Activated CD4-positive, alpha-beta T cell treated with anti-CD3 and anti-CD28 coated beads, Interleukin-2, amount 50 U/mL, for 24 hours (primary cell): ENCODE results near the gene ZMIZ1.

ENCODE experiments used
- DNase-seq, 2 donors: peaks; one replicate each; pipeline ENCODE4 v3.0.0-alpha.2; 2020; ENCODE audit warnings: low read depth in 1 of 2, low spot score in 1 of 2

Gene ZMIZ1

GRCh38 chr10:79063661-79064492 is 4.9 kb upstream of the ZMIZ1 start:
- DNase-seq = no peak

GRCh38 chr10:79065091-79065551 is 3.6 kb upstream of the ZMIZ1 start:
- DNase-seq = no peak

- DNase-seq = no peak
These were observed 2.9 kb upstream of the ZMIZ1 start for GRCh38 chr10:79065853-79066252.

- DNase-seq = no peak
These were observed 2.1 kb upstream of the ZMIZ1 start for GRCh38 chr10:79066411-79067240.

- peak; percentile 62 to 68 for DNase-seq
These were observed 1.2 kb upstream of the ZMIZ1 start for GRCh38 chr10:79067241-79068202.

GRCh38 chr10:79068203-79068561 is 584 bp upstream of the ZMIZ1 start:
- DNase-seq = peak; percentile 17 to 26

GRCh38 chr10:79069325-79070080 is 737 bp downstream of the ZMIZ1 start:
- peak in 1 of 2 donors; percentile 24 for DNase-seq

- DNase-seq = no peak
These were observed 1.4 kb downstream of the ZMIZ1 start for GRCh38 chr10:79070081-79070605.

- no peak for DNase-seq
These were observed 2.0 kb downstream of the ZMIZ1 start for GRCh38 chr10:79070606-79071395.

GRCh38 chr10:79071396-79071923 is 2.7 kb downstream of the ZMIZ1 start:
- no peak for DNase-seq

- DNase-seq = no peak
These were observed 3.3 kb downstream of the ZMIZ1 start for GRCh38 chr10:79072041-79072441.

- no peak for DNase-seq
These were observed 4.4 kb downstream of the ZMIZ1 start for GRCh38 chr10:79072994-79073645.

- no peak for DNase-seq
These were observed 5.1 kb downstream of the ZMIZ1 start for GRCh38 chr10:79073784-79074432.

- DNase-seq = no peak
These were observed 6.0 kb downstream of the ZMIZ1 start for GRCh38 chr10:79074732-79075131.

GRCh38 chr10:79075418-79075817 is 6.7 kb downstream of the ZMIZ1 start:
- DNase-seq = no peak

- DNase-seq = no peak
These were observed 8.9 kb downstream of the ZMIZ1 start for GRCh38 chr10:79077488-79078173.

- no peak for DNase-seq
These were observed 9.7 kb downstream of the ZMIZ1 start for GRCh38 chr10:79078367-79079053.
